Measurements from ENCODE around the gene GADD45GIP1. TPM values are rescaled to one million over a fixed set of nuclear protein-coding genes. Genes with fewer than 3 reads are reported as not detected.
A peak's percentile ranks its signal among the peaks of the same experiment; 100 is the strongest.

Gene GADD45GIP1
- total RNA-seq, 1 donor = 15.2 TPM

Small RNA genes within 50 kb of the gene (small RNA-seq; reads per million reads assigned to genes)
- gene MIR5695 (0.74 reads per million, percentile 8 among the genes with 10 or more reads in this experiment), gene MIR6515 (0.45 reads per million)

Other genes starting within 250 kb of the GADD45GIP1 start
- gene TNPO2, start 233.3 kb downstream of the GADD45GIP1 start, total RNA-seq = 36.6 and 39.8 TPM in 2 replicates
- 123 and 136 TPM in 2 replicates for gene TRIR, start 222.5 kb downstream of the GADD45GIP1 start, total RNA-seq
- 99.5 and 104 TPM in 2 replicates for gene GET3, start 219.7 kb downstream of the GADD45GIP1 start, total RNA-seq
- not detected in 2 replicates for gene BEST2, start 205.4 kb downstream of the GADD45GIP1 start, total RNA-seq
- 16.8 and 21.7 TPM in 2 replicates for gene HOOK2, start 181.7 kb downstream of the GADD45GIP1 start, total RNA-seq
- 85.5 and 93.0 TPM in 2 replicates for gene JUNB, start 165.7 kb downstream of the GADD45GIP1 start, total RNA-seq
- 155 and 156 TPM in 2 replicates for gene PRDX2, start 155.4 kb downstream of the GADD45GIP1 start, total RNA-seq
- gene THSD8, start 155.2 kb downstream of the GADD45GIP1 start, total RNA-seq = 0.29 TPM in 1 of 2 replicates, not detected in the other
- 7.6 and 8.3 TPM in 2 replicates for gene RNASEH2A, start 150.6 kb downstream of the GADD45GIP1 start, total RNA-seq
- gene RTBDN, start 122.6 kb downstream of the GADD45GIP1 start, total RNA-seq = not detected in 2 replicates
- 0.29 and 0.72 TPM in 2 replicates for gene MAST1, start 118.7 kb downstream of the GADD45GIP1 start, total RNA-seq
- gene DNASE2, start 75.8 kb downstream of the GADD45GIP1 start, total RNA-seq = 48.1 and 61.0 TPM in 2 replicates
- not detected in 2 replicates for gene KLF1, start 70.0 kb downstream of the GADD45GIP1 start, total RNA-seq
- 23.0 and 31.1 TPM in 2 replicates for gene GCDH, start 66.1 kb downstream of the GADD45GIP1 start, total RNA-seq
- 0.29 TPM in 1 of 2 replicates, not detected in the other for gene SYCE2, start 37.9 kb downstream of the GADD45GIP1 start, total RNA-seq
- 41.0 and 47.8 TPM in 2 replicates for gene FARSA, start 23.5 kb downstream of the GADD45GIP1 start, total RNA-seq
- 1,685 and 1,980 TPM in 2 replicates for gene CALR, start 18.6 kb downstream of the GADD45GIP1 start, total RNA-seq
- gene RAD23A, start 11.4 kb downstream of the GADD45GIP1 start, total RNA-seq = 80.2 and 84.0 TPM in 2 replicates
- not detected in 2 replicates for gene DAND5, start 12.4 kb upstream of the GADD45GIP1 start, total RNA-seq
- gene NFIX, start 38.3 kb upstream of the GADD45GIP1 start, total RNA-seq = 114 and 122 TPM in 2 replicates
- gene LYL1, start 145.6 kb upstream of the GADD45GIP1 start, total RNA-seq = 0.29 and 0.36 TPM in 2 replicates
- gene TRMT1, start 159.5 kb upstream of the GADD45GIP1 start, total RNA-seq = 18.6 and 29.7 TPM in 2 replicates
- gene NACC1, start 161.0 kb upstream of the GADD45GIP1 start, total RNA-seq = 53.9 and 62.5 TPM in 2 replicates
- 78.4 and 81.1 TPM in 2 replicates for gene STX10, start 193.2 kb upstream of the GADD45GIP1 start, total RNA-seq
- 14.8 and 15.9 TPM in 2 replicates for gene IER2, start 193.2 kb upstream of the GADD45GIP1 start, total RNA-seq

Data from osteoblast (primary cell).